DND-41 (cell line): ENCODE results near the gene SI.

ENCODE experiments used
- CTCF ChIP-seq: IDR thresholded peaks from 2 replicates; pipeline ENCODE4 v1.5.1; 2012; ENCODE audit warnings: borderline replicate concordance, low read length, moderate library complexity, mild to moderate bottlenecking; ENCODE audit not compliant: poor library complexity, severe bottlenecking; ENCODE audit errors: extremely low read depth
- EZH2 ChIP-seq: IDR thresholded peaks from 3 replicates; pipeline ENCODE4 v1.6.1; 2012; ENCODE audit warnings: borderline replicate concordance, low read depth, mild to moderate bottlenecking, moderate library complexity, low read length, inconsistent platforms; ENCODE audit not compliant: severe bottlenecking

- no peak for TF ChIP-seq CTCF
- TF ChIP-seq EZH2: no peak
Observed at GRCh38 chr3:165075695-165076094, 2.6 kb downstream of the SI start.
